Neuronal stem cell (in vitro differentiated cells): ENCODE measurements around the gene DFFA.

Source experiments
- DNase-seq: peaks from one replicate; pipeline ENCODE4 v3.0.0-alpha.2; 2013; ENCODE audit warnings: low spot score
- H2AFZ ChIP-seq: one replicate; pipeline ENCODE4 v1.6.1; 2013; ENCODE audit warnings: mild to moderate bottlenecking, low read length, inconsistent platforms
- H2AK5ac ChIP-seq: 2 replicates; pipeline ENCODE4 v1.6.1; 2013; ENCODE audit warnings: low read depth, mild to moderate bottlenecking, inconsistent platforms, low read length, moderate library complexity, mixed read lengths
- H2BK120ac ChIP-seq: 2 replicates; pipeline ENCODE4 v1.6.1; 2013; ENCODE audit warnings: low read depth, mild to moderate bottlenecking, inconsistent platforms, low read length, moderate library complexity, mixed read lengths
- H2BK12ac ChIP-seq: one replicate; pipeline ENCODE4 v1.6.1; 2013; ENCODE audit warnings: low read length, inconsistent platforms
- H2BK15ac ChIP-seq: 2 replicates; pipeline ENCODE4 v1.6.1; 2013; ENCODE audit warnings: mild to moderate bottlenecking, low read length, inconsistent platforms, mixed read lengths
- H2BK5ac ChIP-seq: one replicate; pipeline ENCODE4 v1.6.1; 2013; ENCODE audit warnings: inconsistent platforms, mild to moderate bottlenecking, low read length, moderate library complexity
- H3K14ac ChIP-seq: one replicate; pipeline ENCODE4 v1.6.1; 2013; ENCODE audit warnings: low read length, inconsistent platforms
- H3K18ac ChIP-seq: 2 replicates; pipeline ENCODE4 v1.6.1; 2013; ENCODE audit warnings: low read length, inconsistent platforms
- H3K23ac ChIP-seq: 2 replicates; pipeline ENCODE4 v1.6.1; 2013; ENCODE audit warnings: low read depth, mild to moderate bottlenecking, mixed read lengths, low read length, inconsistent platforms; ENCODE audit not compliant: poor library complexity
- H3K27ac ChIP-seq: replicated peaks from 3 replicates; pipeline ENCODE4 v1.5.1; 2013; ENCODE audit warnings: low read length, inconsistent platforms
- H3K27me3 ChIP-seq, 3 experiments: 2 replicates each; pipeline ENCODE4 v1.6.1; 2013; ENCODE audit warnings: low read length in 3 of 3, mild to moderate bottlenecking in 2 of 3, inconsistent platforms in 1 of 3, low read depth in 1 of 3, mixed read lengths in 1 of 3, moderate library complexity in 1 of 3; ENCODE audit not compliant: control insufficient read depth in 3 of 3, insufficient read depth in 3 of 3
- H3K36me3 ChIP-seq, 2 donors: replicated peaks in 1 of 2; 2 replicates each; pipeline ENCODE4 v1.6.1; 2013; ENCODE audit warnings: low read length in 2 of 2; ENCODE audit not compliant: control insufficient read depth in 2 of 2, insufficient read depth in 2 of 2
- H3K4ac ChIP-seq: 2 replicates; pipeline ENCODE4 v1.6.1; 2013; ENCODE audit warnings: inconsistent platforms, mild to moderate bottlenecking, low read length, moderate library complexity
- H3K4me1 ChIP-seq, 2 donors: 1 replicate in 1 of 2; 2 replicates in 1 of 2; pipeline ENCODE4 v1.6.1; 2013; ENCODE audit warnings: low read length in 2 of 2, low read depth in 1 of 2; ENCODE audit not compliant: control insufficient read depth in 2 of 2, insufficient read depth in 1 of 2
- H3K4me2 ChIP-seq: one replicate; pipeline ENCODE4 v1.6.1; 2013; ENCODE audit warnings: mild to moderate bottlenecking, low read length, inconsistent platforms; ENCODE audit not compliant: insufficient read depth, poor library complexity, severe bottlenecking
- H3K4me3 ChIP-seq, 2 donors: 2 replicates each; pipeline ENCODE4 v1.5.1; 2013; ENCODE audit warnings: low read length in 2 of 2, mild to moderate bottlenecking in 2 of 2, inconsistent platforms in 1 of 2, moderate library complexity in 1 of 2
- H3K79me1 ChIP-seq: one replicate; pipeline ENCODE4 v1.6.1; 2013; ENCODE audit warnings: low read depth, mild to moderate bottlenecking, inconsistent platforms, low read length, moderate library complexity
- H3K9ac ChIP-seq: one replicate; pipeline ENCODE4 v1.6.1; 2013; ENCODE audit warnings: mild to moderate bottlenecking, low read depth, low read length, inconsistent platforms; ENCODE audit not compliant: poor library complexity
- H3K9me3 ChIP-seq, 2 donors: replicated peaks in 1 of 2; 2 replicates each; pipeline versions ENCODE3 to v1.6.1; 2013; ENCODE audit warnings: low read length in 2 of 2, mild to moderate bottlenecking in 2 of 2, inconsistent platforms in 1 of 2, low read depth in 1 of 2, mixed read lengths in 1 of 2, moderate library complexity in 1 of 2; ENCODE audit not compliant: control insufficient read depth in 2 of 2, insufficient read depth in 1 of 2
- H4K8ac ChIP-seq: one replicate; pipeline ENCODE4 v1.6.1; 2013; ENCODE audit warnings: low read depth, mild to moderate bottlenecking, inconsistent platforms, low read length, moderate library complexity
- H4K91ac ChIP-seq: one replicate; pipeline ENCODE4 v1.6.1; 2013; ENCODE audit warnings: low read length, low read depth, mild to moderate bottlenecking, inconsistent platforms; ENCODE audit not compliant: poor library complexity
- WGBS, 2 donors: extraction: QIAGEN DNeasy Blood & Tissue Kit; methylation state at CpG; one replicate each; pipeline ENCODE4 v1.1.7; 2013; ENCODE audit warnings: missing lambda C conversion rate in 2 of 2, mixed read lengths in 1 of 2; ENCODE audit not compliant: insufficient read length in 2 of 2, insufficient replicate concordance in 1 of 2; ENCODE audit errors: extremely low coverage in 2 of 2; 5-methylcytosine and 5-hydroxymethylcytosine counted together

The DFFA gene

GRCh38 chr1:10433790-10434189, 38.5 kb downstream of the DFFA start:
- no peak overlapping the region for H2BK5ac ChIP-seq
- H2BK15ac ChIP-seq = no peak overlapping the region
- no peak overlapping the region for H2AFZ ChIP-seq
- no peak overlapping the region for H2AK5ac ChIP-seq
- H3K9ac ChIP-seq = no peak overlapping the region
- no CpG with 5 or more reads among the region's 11 CpGs for WGBS, 2 donors
- no peak overlapping the region for H3K23ac ChIP-seq
- no peak overlapping the region for H2BK12ac ChIP-seq
- H3K27ac ChIP-seq = no peak overlapping the region
- peaks cover 12% of the 10 kb centered on the region for H3K79me1 ChIP-seq
- H3K4me2 ChIP-seq = no peak overlapping the region
- no peak overlapping the region for H2BK120ac ChIP-seq
- H3K36me3 ChIP-seq = peaks cover 3 to 26% of the 10 kb centered on the region in 2 donors
- no peak overlapping the region for H4K8ac ChIP-seq
- no peak overlapping the region for H3K14ac ChIP-seq
- DNase-seq = no peak
- peaks cover 8 to 10% of the 10 kb centered on the region in 2 donors for H3K4me1 ChIP-seq
- no peaks in the 10 kb centered on the region for H3K9me3 ChIP-seq
- H3K4ac ChIP-seq = no peak overlapping the region
- H3K18ac ChIP-seq = no peak overlapping the region
- H4K91ac ChIP-seq = no peak overlapping the region
- H3K27me3 ChIP-seq = no peaks in the 10 kb centered on the region
- no peak overlapping the region for H3K4me3 ChIP-seq

GRCh38 chr1:10432910-10433700, 39.2 kb downstream of the DFFA start:
- no peak overlapping the region for H2BK120ac ChIP-seq
- no peak overlapping the region for H3K18ac ChIP-seq
- H2AFZ ChIP-seq = no peak overlapping the region
- H4K91ac ChIP-seq = no peak overlapping the region
- peaks cover 8 to 10% of the 10 kb centered on the region in 2 donors for H3K4me1 ChIP-seq
- no peak overlapping the region for H3K23ac ChIP-seq
- H3K27ac ChIP-seq = no peak overlapping the region
- no peak overlapping the region for H2BK5ac ChIP-seq
- H3K36me3 ChIP-seq = peaks cover 3 to 26% of the 10 kb centered on the region in 2 donors
- H2BK12ac ChIP-seq = no peak overlapping the region
- no peak overlapping the region for H2AK5ac ChIP-seq
- H3K79me1 ChIP-seq = peaks cover 11% of the 10 kb centered on the region
- H3K4me2 ChIP-seq = no peak overlapping the region
- no peaks in the 10 kb centered on the region for H3K9me3 ChIP-seq
- H3K14ac ChIP-seq = no peak overlapping the region
- H3K27me3 ChIP-seq = no peaks in the 10 kb centered on the region
- DNase-seq = no peak
- H2BK15ac ChIP-seq = no peak overlapping the region
- no CpG with 5 or more reads among the region's 14 CpGs for WGBS, 2 donors
- H3K4me3 ChIP-seq = peak overlapping the region in 1 of 2 donors; percentile 16
- no peak overlapping the region for H4K8ac ChIP-seq
- H3K4ac ChIP-seq = no peak overlapping the region
- no peak overlapping the region for H3K9ac ChIP-seq

GRCh38 chr1:10431070-10431730, 41.1 kb downstream of the DFFA start:
- no peak overlapping the region for H3K27ac ChIP-seq
- peaks cover 8 to 10% of the 10 kb centered on the region in 2 donors for H3K4me1 ChIP-seq
- H3K4me2 ChIP-seq = peak overlapping the region; percentile 88
- no peak for DNase-seq
- no CpG with 5 or more reads among the region's 30 CpGs for WGBS, 2 donors
- H4K91ac ChIP-seq = no peak overlapping the region
- no peak overlapping the region for H3K14ac ChIP-seq
- H3K4ac ChIP-seq = no peak overlapping the region
- H3K79me1 ChIP-seq = peaks cover 11% of the 10 kb centered on the region
- H2BK15ac ChIP-seq = peak overlapping the region; percentile 61
- H3K9me3 ChIP-seq = no peaks in the 10 kb centered on the region
- H3K23ac ChIP-seq = peak overlapping the region; percentile 50
- no peak overlapping the region for H2BK12ac ChIP-seq
- H2BK120ac ChIP-seq = no peak overlapping the region
- H4K8ac ChIP-seq = no peak overlapping the region
- H2AK5ac ChIP-seq = peak overlapping the region; percentile 43
- peak overlapping the region; percentile 82 to 93 for H3K4me3 ChIP-seq
- H2BK5ac ChIP-seq = no peak overlapping the region
- H3K36me3 ChIP-seq = peaks cover 3 to 26% of the 10 kb centered on the region in 2 donors
- peak overlapping the region; percentile 97 for H2AFZ ChIP-seq
- no peaks in the 10 kb centered on the region for H3K27me3 ChIP-seq
- peak overlapping the region; percentile 97 for H3K9ac ChIP-seq
- peak overlapping the region; percentile 96 for H3K18ac ChIP-seq
